Epidermal melanocyte (primary cell): Measurements from ENCODE around the gene C15orf62.

Experiments used
- DNase-seq: peaks from one replicate; pipeline ENCODE4 v3.0.0; 2011; ENCODE audit warnings: low spot score; ENCODE audit not compliant: insufficient read length

The C15orf62 gene

DNA sequence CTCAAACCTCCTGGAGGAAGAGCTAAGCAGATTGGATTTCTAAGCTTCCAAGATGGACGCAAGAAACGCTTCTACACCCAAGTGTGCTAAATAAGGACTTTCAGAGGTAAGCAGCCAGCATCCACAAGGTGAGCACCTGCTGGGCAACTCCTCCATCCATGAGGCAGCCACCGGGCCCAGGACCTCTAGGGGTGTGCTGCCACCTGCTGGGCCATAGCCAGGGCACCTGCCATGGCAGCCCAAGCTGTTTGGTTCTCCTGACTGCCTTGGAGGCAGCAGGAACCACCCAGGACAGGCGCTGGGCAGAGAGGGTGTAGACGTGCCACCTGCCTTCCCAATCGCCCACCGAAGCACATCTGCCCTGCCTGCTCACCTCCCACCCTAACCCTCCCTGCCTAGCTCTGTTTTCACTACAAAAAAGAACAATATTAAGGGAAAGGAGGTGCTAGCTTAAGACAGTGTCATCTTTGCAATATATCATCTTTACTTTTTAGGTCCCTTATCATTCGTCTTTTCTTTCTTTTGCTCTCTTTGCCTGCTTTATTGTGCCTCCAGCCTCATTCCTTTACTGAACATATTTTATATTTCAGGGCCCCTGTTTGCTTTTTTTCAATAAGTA is 12.9 kb downstream of the C15orf62 start:
- no peak for DNase-seq

DNA sequence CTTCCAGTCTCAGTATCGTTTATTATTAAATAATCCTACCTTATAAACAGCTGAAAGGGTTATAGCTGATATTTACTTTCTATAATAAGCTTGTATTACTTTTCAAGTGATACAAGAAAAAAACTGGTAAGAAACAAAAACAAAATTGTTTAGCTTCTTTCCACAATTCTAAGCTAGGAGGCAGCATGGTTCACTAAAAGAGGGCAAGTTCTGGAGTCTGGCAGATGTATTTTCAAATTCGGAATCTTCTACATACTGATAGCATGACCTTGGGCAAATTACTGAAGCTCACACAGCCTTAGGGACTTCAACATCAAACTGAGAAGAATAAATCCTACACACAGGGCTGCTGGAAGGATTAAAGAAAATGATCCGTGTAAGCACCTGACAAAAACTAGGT is 15.4 kb downstream of the C15orf62 start:
- no peak for DNase-seq

DNA sequence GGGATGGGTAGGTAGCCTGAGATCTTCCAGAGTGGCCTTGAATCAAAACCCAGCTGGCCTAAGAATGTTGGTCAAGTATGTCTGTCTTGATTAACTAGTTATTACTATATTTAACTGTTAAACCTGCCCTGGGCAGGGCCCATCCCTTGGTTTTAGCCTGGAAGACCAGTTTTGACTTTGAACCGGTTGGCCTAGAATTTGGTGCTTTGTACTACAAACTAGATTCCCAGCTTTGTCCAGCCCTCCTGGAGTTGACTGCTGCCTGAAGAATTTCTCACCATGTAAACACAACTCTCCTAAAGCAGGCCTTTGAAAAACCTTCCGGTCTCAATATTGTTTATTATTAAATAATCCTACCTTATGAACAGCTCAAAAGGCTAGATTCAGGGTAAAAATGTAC is 16.0 kb downstream of the C15orf62 start:
- DNase-seq: no peak

DNA sequence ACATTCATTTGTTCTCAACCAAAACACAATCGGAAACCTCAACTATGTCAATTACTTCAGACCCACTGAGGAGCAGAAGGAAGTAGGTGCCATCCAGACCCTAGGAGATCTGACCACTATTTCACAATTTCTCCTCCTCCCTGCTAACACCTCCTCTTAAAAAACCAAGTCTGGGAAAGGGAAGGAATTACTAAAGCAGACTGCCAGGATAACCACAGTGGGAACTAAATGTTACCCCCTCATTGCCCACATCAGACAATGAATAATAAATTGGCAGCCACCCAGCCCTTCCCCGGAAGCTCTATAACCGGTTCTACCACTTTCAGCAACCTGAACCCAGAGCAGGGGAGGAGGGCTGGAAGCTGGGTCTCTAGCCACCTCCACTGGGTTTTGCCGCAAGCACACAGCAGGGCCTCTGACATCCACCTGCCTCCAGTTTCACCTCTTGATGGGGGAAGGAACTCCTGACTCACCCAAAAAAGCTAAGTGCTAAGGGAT is 17.6 kb downstream of the C15orf62 start:
- no peak for DNase-seq

DNA sequence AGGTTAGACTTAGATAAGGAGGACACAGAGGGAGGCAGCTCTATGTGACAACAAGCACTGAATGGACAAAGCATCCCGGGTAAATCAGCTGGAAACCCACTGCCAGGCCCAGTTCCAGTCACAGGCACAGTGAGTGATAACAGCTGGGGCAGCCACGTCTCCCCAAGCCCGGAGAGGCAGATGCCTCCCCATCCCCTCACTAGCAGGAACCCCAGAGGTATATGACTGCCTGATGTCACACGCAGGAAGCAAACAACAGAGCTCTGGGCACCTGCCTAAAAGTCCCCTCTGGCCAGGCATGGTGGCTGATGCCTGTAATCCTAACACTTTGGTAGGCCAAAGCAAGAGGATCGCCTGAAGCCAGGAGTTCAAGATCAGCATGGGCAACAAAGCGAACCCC is 18.2 kb downstream of the C15orf62 start:
- no peak for DNase-seq

DNA sequence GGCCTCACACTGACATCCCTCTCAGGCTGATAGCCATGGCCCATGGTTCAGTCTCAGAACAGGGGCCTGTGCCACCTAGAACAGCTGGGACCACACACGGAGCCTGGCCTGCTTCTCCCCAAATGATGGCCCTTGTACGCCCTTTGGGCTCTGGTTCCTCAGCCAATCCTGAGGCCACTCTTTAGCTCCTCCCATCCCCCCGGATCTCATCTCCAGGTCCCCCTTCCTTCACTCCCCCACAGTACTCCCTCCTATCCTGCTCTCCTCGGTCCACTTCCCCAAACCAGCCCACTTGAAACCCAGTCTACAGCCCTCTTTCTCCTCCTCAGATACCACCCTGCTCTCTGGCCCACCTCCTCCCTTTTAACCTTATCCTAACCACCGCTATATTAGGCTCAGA is 19.3 kb downstream of the C15orf62 start:
- DNase-seq: no peak

DNA sequence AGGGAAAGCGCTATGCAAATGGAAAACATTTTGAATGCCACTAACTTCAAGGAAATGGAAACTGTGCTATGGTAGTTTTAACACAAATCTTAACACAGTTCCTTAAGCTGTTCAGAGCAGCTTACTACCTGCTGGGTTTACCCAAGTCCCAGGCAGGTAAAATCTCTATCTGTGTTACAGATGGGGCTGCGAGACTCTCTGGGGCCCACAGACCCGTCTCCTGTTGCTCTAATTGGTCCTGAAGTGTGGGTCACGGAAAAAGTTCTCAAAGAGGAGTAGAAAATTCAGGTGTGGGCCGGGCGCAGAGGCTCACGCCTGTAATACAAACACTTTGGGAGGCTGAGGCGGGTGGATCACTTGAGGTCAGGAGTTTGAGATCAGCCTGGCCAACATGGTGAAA is 20.2 kb downstream of the C15orf62 start:
- no peak for DNase-seq

DNA sequence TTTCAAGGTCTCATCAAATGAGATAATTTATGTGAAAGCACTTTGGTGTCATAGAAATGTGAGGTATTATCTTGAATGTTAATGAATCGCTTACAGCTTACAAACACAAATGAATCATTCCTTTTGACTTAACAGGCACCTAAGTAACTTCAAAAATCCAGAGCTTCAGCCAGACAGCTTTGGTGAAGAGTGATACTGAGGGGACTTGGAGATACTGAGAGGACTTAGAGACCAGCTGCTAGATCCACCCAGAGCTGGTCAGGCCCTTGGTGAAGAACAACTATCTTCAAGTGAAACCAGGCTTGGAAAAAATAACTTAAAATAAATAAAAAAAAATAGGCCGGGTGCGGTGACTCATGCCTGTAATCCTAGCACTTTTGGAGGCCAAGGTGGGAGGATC is 20.9 kb downstream of the C15orf62 start:
- DNase-seq: no peak

DNA sequence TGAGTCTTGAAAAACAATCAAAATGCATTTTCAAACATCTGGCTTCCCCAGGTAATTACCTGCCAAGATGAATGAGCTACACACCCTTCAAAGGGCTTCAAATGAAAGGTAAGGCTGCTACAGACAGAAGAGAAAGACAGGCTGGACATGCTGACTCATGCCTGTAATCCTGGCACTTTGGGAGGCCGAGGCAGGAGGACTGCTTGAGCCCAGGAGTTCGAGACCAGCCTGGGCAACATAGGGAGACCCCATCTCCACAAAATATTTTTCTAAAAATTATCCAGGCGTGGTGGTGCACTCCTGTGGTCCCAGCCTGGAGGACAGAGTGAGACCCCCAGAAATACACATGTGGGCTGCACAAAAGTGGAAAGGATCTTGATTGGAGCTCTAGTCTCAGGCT is 22.6 kb downstream of the C15orf62 start:
- DNase-seq: no peak

DNA sequence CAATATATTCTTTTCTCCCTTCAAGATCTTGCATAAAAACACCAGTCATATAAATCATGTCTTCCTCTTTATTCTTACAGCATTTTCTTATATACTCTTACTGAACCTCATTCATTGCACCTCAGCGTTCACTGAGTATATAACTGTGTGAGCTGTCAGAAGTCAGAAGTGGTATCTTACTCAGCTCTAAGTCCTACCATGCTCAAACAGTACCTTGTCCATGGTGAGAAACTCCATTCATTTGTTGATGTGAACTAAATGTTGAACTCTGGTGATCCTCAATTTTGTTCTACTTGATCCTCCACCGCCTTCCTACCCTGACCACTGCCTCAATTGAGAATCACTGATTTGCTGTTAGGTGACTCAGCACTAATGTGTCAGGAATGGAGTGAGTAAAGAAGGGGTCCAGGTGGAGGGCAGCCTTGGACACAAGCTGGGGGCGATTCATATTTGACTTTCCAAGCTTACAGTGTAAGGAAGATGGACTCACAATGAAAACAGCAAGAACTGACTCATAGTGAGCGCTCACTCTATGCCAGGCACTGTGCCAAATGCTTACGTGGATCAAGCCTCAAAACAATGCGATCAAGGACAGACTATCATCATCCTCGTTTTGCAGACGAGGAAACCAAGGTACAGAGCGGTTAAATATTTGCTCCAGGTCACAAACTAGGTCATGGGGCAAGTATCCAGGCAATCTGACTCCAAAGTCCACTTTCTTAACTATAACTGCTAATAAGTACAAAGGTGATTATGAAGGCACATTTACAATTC is 23.6 kb downstream of the C15orf62 start:
- no peak for DNase-seq

DNA sequence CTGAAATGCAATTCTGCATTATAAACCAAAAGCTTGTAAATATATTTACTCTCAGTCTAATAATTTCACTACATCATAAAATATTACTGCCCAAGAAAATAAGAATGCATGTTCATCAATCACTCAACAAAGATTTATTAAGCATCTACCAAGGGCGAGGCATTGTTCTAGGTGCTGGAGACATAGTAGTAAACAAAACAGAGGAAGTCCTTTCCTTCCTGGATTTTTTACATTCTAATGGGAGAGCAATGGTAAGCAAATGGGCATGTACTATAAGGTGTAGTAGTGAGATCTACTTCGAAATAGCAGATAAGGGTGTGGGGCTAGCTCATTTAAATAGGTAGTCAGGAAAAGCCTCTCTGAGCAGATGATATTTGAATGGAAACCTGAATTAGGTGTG is 26.3 kb downstream of the C15orf62 start:
- no peak for DNase-seq

DNA sequence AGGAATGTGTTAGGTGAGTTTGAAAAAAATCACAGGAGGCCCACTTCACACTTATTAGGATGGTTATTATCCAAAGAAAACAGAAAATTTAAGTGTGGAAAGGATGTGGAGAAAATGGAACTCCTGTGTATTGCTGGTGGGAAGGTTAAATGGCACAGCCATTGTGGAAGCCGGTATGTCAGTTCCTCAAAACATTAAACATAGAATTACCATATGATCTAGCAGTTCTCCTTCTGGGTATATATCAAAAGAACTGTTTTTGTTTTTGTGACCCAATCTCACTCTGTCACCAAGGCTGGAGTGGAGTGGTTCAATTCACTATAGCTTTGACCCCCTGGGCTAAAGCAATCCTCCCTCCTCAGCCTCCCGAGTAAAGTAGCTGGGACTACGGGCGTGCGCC is 26.7 kb downstream of the C15orf62 start:
- DNase-seq: no peak

DNA sequence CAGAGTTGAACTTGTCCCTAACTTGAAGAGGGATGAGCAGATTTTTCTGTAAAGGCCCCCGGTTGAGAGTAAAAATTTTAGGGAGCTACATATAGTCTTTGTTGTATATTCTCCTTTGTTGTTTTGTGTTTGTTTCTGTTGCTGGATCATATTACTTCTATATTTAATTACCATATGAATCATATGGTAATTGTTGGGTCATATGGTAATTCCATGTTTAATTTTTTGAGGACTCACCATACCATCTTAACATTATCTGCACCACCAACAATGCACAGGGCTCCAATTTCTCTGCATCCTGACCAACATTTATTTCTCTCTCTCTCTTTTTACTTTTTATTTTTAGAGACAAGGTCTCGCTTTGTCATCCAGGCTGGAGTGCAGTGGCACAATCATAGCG is 29.7 kb downstream of the C15orf62 start:
- no peak for DNase-seq

DNA sequence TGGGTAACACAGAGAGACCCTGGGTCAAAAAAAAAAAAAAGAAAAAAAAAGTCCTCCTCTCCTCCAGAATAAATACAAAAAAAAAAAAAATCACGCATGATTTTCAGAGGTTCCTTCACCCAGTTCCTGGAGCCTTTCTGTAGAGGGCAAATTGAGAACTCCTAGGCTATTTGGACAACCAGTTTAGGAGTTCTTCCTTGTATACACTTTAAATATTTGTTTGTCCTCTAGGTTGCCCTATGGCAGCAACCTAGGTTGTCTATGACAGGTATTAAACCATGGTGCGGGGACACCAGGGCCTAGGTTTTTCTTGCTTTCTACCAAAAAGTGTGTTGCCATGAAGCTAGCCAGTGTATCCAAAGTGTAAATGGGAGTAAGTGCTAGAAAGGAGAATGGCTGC is 33.3 kb downstream of the C15orf62 start:
- no peak for DNase-seq

DNA sequence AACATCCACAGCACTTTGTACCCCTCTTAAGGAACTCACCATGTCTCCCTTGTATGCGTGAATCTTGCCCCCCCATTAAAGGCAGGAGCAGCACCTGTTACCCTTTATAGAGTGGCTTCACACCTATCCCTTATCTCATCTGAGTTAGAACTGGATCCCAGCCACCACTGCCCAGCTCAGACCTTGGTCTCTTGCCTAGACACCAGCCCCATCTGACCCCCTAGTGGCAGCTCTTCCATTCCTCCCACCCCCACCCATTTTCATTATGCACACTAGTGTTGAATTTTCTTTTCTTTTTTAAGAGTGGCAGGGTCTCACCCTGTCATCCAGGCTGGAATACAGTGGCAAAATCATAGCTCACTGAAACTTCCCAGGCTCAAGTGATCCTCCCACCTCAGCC is 33.9 kb downstream of the C15orf62 start:
- DNase-seq: no peak

DNA sequence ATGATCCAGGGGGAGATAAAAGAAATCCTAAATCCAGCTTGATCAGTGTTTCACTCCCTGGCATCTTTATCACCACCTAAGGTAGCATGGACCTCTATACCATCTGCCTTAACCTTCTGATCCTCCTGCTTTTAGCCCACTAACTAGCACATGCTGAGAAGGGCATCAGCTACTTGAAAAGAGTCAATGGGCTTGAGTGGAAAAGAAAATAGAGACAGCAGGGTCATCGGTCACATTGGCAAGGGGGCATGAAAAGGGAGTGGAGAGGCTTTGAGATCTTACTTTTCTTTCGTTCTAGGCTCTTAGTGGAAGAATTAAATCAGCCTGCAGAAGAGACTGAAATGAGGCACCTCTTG is 36.9 kb downstream of the C15orf62 start:
- DNase-seq: no peak

DNA sequence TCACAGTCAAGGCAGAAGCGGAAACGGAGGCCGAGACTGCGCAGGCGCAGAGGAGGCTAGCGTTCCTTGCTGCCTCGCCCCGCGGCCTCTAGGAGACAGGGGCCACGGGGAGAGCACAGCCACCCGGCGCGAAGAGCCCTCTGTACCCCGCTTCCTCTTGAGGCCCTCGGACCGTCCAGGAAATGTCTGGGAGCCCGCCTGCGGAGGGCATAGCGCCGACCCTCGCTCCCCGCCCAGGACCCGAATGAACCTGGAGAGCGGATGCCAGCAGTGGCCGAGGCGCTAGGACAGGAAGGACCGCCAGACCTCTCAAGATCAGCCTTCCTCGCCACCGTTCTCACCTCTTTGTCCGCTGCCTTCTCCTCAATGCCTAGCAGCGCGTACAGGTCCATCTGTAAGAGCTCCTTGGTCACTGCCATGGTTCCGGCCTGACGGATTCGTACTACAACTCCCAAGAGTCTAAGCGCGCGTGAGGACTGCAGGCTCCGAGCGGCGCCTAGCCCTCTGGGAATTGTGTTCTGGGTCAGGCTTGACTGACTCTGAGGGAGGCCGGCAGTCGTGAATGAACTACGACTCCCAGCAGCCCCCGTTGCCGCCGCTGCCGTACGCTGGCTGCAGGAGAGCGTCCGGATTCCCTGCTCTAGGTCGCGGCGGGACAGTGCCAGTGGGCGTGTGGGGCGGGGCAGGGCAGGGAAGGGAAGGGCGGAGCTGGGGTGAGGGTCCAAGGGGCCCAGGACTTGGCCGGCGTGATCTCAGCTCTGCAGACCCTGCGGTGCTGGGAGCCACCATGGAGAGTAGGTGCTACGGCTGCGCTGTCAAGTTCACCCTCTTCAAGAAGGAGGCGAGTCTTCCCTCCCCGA is 37.5 kb downstream of the C15orf62 start, which contains the start of the genes DNAJC17 and ZFYVE19:
Gene DNAJC17, minus strand, starts transcription at position 446 of the 860 bp plus-strand sequence. Its CDS starts 27 bp downstream, at position 419.
Gene ZFYVE19, plus strand, starts transcription at position 62 of the 860 bp plus-strand sequence. Its CDS starts 501 bp downstream, at position 563.
- peak; percentile 74 for DNase-seq

DNA sequence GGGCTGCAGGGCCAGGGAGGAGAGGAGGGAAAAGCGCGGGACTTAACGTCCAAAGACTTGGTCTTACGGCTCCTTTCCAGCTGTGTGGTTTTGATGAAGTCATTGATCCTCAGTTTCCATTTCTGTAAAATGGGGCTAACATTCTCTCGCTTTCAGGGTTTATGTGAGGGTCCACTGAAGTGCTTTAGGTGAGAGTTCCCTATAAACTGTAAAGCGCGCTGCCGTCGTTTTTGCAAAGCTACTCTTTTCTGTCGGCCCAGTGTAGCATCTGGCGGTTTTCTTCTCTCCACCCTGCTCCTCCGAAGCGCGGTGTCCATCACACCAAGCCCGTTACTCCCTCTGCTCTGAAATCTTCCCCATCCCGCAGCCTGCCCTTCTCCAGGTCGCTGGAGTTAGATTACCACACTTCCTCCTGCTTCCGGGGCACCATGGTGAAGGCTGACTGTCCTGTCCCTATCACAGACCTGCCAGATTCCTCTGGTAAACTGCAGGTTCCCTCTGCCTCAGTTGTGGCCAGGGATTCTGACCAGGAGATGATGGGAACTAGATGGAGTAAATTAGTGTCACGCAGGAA is 38.2 kb downstream of the C15orf62 start:
- DNase-seq: no peak

DNA sequence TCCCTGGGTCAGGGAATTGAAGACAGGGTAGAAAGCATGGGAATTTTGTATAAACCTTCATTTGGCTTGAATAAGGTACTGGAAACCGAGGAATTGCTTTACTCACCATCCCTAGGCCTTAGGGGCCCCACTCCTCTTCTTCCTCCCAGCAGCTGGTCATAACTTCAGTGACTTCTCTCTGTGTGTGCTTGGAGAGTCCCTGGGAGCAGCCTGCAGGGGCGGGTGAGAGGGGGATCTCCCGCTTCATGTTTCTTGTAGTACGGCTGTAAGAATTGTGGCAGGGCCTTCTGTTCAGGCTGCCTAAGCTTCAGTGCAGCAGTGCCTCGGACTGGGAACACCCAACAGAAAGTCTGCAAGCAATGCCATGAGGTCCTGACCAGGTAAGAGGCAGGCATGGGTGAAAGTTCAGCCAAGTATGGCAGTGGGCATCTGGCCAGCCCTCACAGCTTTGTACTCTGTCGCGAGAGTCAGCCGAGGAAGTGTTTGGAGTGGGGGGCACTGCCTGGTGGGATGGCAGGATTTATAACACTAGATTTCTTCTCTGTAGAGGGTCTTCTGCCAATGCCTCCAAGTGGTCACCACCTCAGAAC is 39.2 kb downstream of the C15orf62 start:
- no peak for DNase-seq

DNA sequence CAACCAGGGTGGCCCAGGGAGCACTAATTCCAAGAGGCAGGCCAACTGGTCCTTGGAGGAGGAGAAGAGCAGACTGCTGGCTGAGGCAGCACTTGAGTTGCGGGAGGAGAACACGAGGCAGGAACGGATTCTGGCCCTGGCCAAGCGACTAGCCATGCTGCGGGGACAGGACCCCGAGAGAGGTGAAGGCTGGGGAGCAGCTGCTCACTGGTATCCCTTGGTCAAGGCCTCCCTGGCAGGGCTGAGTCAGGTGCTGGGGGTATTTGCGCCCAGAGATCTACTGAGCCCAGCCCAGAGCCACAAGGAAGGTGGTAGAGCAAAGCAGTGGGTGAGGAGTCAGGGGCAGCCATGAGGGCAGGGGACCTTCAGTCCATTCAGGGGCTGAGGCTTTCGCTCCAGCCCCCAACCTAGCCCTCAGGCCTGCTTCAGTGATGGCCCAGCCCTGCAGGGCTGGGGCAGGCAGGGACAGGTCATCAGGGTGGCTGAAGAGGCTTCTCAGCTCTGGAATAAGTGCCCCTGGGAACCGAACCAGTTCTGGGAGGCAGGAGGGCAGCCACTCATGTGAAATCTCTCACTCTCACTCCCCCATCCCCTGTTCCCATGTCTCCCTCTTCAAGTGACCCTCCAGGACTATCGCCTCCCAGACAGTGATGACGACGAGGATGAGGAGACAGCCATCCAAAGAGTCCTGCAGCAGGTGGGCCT is 43.1 kb downstream of the C15orf62 start:
- no peak for DNase-seq
